Stimulated activated CD8-positive, alpha-beta memory T cell treated with anti-CD3 and anti-CD28 coated beads, Interleukin-7, amount 100 ng/mL, for 24 hours (primary cell): Measurements from ENCODE around the gene PALLD.

Experiments
- DNase-seq: peaks from one replicate; pipeline ENCODE4 v3.0.0-alpha.2; 2020; ENCODE audit warnings: low read depth

The PALLD gene

DNA sequence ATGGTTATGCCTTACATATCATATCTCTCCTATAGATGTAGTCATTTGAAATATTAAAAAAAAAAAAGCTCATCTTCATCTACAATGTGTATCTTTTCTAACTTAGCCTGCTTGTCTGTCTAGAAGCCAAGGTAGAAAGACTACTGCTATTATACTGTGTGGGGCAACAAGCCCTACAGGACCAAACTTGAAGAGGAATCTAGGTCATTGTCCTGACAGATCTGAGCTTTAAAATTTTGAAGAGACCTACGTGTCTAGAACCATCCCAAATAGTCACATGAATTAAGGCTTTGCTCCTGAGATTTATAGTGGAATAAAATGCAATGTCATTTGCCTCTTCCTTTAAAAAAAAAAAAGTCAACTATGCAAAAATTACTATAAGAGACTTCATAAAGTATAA, 95.8 kb downstream of the PALLD start:
- no peak for DNase-seq

DNA sequence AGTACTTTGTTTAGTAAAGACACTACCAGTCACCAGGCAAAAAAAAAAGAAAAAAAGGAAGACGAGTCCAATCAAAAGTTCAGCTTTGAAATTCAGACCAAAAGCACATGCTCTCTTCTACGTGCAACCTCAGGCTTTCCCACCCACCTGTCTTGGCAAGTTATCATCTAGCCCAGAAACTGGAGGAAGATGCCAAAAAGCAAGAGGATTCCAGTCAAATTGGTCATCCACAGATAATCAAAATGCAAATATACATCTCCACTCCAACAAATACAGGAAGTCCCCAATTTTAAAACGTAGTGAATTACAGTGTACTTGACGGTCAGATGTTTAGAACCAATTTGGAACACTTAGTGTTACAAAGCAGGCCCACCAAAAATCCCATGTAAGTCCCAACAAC, 96.5 kb downstream of the PALLD start:
- no peak for DNase-seq

DNA sequence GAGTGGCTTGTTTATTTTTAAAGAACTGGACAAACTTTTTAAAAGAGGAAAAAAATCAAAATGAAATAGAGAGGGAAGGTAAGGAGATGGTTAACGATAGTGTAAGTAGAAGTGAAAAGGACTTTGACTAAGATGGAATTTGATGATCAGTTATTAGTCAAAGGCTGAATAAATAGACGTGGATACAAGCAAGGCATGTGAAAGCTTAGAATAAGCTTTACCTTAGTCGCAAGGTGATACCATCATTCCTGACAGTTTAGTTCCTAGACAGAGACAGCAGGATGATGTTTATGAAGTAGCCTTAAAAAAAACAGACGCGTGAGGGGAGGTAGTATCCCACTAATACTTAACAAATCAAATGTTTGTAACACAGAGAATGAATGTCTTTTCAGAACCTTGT, 97.3 kb downstream of the PALLD start:
- no peak for DNase-seq

DNA sequence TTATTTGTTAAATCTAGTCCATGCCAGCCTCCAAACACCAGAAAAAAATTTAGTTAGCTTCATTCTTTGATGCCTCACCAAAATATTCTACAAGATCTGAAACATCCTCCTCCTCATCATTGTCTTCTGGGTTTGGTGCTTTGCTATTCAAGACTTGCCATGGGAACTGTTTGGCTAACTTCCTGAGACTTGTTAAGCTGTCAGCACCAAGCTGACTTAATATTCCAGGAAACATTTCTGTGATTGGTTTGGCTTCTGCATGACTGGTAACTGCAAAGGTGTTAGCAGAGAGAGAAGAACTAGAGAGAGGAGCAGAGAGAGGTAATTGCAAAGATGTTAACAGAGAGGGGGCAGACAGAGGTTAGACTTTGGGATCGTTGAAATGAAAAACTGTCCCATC, 101.3 kb downstream of the PALLD start:
- no peak for DNase-seq

DNA sequence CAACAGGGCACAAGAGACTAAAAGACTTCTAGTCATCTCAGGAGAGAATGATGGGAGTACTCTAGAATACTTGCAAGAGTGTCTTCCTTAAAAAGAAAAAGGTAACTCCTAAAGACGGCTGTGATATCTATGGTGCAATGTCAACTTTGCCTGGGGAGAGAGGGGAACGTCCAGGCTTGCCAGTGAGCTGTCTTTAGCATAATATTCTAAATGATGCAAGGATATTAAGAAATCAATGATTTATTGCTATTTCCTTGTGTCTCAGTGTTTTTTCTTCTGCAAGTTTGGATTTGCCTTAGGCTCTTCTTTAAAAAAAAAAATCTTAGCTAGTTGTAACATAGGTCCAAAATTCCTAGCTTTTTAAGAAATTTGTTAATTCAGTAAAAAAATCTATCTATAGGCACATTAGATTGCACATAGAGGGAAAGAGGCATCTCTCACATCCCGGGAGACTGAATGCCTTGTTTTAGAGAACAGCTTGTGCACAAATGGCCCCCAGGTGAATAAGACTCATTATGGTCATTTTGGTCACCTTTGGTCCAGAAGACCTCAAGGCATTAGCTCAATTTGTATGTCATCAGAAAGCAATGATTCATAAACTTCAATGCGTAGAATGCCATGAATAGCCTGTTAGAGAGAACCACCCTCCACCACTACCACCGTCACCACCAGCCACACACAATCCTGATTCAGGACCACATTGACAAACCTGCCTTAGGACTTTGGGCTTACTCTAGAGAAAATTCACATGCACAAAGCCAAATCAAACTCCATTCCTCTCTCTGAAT, 104.1 kb downstream of the PALLD start:
- DNase-seq, result no peak

DNA sequence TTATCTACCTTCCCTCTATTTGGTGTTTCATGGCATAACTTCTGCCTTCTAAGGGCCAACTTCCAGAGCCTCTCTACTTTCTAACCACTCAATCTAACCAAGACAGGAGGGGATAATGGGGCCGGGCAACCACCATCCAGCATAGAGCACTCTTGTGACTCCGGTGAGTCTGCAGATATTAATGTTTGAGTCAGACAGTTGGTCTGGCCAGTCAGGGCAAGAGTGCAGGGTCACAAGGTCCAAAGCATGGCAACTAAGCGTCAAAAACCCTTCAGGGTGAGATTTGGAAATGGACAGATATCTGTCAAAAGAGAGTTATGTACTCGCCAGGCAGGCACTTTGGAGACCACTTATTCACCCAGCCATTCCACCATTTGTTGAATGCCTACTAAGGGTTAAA, 105.0 kb downstream of the PALLD start:
- DNase-seq, result no peak

DNA sequence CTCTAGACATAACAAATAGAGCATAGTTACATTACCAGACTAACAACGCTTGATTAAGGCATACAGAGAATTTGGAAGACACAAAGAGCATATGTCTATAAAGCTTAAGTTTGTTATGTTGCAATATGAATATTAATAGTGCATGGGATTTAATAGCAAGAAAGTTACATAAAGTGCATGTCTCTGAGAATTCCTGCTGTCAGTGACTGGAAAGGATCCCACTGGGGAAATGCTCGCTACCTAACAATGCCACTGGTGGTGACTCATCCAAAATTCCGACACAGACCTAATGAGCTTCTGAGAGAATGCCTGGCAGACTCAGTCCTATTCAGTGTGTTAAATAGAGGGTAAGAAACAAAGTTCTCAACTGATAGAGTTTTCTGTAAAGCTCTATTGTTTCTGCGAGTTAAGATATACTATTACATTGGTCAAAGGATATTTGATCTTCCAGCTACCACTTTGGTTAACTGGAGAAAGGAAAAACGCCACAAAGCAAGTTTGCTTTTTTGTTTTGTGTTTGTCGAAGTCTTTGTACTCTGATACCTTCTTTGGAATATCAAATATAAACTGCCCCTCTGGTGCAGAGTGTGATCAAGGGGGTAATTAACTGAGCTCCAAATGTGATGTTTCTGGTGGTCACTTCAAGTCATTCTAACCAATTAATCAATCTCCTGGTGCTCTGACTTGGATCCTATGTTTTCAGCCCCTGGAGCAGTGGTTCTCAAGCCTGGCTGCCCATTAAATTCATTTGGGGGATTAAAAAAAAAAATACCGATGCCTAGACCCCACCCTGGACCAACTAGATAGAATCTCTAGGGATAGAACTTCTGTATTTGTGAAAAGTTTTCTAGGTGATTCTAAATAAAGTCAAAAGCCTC, 107.9 kb downstream of the PALLD start:
- DNase-seq, result no peak

DNA sequence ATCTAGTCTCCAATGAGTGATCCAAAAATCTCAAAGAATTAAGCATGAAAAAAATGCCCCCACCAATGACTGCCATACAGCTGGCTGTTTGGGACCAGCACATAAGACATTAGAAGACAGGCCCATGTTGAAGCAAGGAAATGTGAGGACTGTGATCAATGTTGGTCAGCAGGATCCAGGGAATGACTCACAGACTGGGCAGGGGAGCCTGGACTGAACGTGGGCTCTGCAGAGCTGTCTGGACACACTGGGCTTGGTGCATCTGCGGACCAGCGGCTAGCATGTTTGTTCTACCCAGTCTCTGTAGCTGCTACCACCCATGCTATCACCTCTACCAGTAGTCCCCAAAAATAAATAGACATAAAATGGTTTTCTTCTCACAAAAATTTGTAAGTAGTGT, 108.6 kb downstream of the PALLD start:
- no peak for DNase-seq

DNA sequence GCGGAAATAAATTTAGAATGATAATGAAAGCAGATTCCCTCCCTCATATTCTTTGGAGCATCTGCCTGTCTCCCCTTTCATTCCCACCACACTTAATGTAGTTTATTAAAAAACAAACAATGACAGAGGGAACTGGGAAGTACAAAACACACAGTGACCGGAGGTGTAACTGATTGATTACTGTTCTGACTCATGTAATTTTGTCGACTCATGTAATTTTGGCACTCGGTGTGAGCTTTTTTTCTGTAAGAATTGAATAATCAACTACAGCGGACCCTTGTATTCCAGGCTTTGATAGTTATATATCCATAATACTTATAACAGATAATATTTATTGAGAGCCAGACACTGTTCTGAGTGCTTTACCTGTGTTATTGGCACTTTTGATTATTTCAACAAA, 110.4 kb downstream of the PALLD start:
- no peak for DNase-seq

DNA sequence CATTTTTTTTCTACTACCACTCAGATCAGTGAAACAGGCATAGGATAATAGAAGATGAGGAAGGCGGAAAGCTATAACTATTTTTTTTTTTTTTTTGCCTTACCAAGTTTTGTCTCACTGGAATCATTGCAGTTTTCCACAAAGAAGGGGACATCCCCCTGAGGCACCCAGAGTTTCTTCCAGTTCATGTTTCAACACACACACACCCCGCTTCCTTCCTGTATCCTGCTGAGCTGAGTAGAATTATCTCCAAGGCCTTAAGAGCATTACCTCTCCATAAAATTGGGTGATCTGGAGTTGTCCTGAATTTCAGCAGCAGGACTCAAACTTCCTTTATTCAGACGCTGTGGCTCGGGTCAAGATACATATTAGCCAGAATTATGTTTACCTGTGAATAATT, 111.9 kb downstream of the PALLD start:
- DNase-seq, result no peak

DNA sequence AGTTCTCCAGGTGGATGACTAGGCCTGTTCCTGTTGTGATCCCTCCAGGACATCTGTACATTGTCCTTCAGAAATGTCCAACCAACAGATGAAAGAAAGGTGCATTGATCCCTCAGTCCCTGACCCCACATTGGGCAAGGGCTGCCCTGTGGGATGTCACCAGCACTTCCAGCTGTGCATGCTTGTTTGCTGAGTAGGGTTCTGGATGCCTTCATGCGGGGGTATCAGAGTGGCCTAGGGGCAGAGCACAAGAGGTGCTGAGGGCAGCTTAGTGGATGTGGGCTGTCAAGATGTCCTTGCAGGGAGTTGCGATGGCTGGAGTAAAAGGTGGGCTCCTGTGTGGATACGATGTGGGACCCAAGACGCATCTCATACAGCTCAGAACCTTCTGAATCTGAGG, 112.5 kb downstream of the PALLD start:
- DNase-seq, result no peak

DNA sequence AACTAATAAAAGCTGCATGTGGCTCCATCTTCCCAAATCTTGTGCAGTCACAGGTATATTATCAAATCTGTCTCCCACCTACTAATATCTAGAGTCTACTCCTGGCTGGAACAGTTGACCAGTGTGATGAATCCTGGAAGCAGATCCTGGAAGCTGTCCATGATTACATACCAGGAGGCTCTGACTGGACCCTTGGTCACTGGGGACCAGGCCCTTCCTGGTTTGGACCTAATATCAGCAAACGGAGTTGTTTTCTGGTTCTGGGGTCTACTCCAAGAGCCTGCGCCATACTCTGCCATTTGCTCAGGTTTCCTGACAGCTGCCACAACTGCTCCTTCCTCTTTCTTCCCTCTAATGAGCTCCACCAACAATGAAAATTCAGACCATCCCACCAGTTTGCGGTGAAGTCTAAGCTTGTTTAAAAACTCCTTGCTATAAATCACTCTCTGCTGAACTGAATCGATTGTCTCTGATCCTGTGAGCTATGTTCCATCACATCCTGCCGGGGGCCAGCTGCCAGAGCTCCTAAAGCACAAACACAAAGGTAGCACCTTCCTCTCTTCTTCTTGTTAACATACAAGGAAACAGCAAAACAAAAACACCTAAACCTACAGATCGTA, 114.2 kb downstream of the PALLD start:
- no peak for DNase-seq

DNA sequence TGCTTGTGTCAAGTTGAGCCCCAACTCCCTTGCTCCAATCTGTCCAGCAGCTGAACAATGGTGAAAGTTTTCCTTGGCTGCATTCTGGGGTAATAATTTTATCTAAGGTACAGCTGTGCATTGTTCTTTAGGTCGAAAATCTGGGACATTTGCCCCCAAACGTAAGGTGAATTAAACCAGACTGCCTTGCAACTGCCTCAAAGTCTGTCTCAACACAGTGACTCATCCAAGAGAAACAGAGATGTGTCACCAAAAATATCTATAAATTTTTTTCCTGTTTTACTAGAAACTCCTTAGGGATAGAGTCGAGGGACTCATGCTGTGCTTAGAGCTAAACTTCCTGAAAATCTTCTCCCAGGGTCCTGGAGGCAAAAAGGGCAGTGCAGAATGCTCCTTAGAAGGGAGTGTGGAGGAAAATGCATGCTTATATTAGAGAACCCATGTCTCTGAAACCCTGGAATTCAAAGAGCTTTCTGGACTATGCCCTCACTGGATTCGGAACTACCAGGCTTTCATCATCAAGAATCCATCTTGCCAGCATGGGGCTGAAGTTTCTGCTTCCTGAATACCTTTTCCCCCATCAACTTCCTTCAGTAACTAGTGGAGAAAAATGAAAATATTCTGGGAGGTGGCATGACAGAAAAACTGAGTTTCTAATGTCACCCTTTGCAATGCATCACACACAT, 115.7 kb downstream of the PALLD start:
- no peak for DNase-seq

DNA sequence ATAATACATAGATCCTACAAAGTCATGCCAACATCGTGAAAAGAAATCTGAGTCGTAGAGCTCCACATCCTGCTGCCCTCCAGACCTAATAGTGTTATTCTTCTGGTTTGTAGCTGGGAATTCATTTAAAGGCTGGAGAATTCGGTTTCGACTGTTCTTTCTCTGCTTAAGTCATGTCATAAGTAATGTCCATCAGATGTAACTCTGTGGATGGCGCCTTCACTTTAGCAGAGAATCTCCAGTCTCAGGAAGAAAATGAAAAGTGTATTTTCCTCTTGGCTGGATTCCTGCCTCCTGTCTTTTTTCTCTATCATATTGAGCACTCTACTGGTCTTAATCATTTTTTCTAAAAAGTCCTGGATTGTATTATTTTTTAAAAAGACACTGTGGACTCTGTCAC, 117.0 kb downstream of the PALLD start:
- DNase-seq, result no peak

DNA sequence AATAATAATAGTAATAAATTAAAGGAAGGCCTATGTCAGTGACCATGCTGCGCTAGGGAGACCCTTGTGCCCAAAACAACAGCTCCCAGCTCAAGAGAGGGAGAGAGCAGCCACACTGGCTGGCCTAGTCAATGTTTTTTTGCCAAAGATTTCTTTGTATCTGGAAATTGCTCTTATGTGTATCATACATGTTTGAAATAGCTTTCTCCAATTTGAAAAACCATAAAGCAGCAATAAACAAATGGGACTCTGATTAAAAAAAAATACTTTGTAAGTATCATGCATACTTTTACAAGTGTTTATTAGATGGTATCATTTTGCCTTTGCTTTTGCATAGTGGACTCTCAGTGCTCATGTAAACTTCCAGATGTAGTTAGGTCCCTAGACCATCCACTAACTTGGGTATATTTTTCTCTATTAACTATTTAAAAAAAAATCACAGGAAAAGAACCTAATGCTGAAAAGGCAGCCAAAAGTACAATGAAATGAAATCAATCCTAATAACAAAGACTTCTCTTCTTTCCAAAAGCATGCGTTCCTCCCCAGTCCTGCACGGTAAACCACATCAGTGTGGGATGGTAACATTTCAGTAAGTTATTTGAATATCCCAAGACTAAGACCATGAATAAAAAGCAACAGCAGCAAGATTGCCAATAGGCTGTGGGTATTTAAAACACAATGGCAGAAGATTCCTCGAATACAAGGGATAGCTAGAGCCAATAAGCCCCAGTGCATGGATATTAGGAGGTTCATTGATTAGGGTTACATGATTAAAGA, 117.6 kb downstream of the PALLD start:
- DNase-seq, result no peak

DNA sequence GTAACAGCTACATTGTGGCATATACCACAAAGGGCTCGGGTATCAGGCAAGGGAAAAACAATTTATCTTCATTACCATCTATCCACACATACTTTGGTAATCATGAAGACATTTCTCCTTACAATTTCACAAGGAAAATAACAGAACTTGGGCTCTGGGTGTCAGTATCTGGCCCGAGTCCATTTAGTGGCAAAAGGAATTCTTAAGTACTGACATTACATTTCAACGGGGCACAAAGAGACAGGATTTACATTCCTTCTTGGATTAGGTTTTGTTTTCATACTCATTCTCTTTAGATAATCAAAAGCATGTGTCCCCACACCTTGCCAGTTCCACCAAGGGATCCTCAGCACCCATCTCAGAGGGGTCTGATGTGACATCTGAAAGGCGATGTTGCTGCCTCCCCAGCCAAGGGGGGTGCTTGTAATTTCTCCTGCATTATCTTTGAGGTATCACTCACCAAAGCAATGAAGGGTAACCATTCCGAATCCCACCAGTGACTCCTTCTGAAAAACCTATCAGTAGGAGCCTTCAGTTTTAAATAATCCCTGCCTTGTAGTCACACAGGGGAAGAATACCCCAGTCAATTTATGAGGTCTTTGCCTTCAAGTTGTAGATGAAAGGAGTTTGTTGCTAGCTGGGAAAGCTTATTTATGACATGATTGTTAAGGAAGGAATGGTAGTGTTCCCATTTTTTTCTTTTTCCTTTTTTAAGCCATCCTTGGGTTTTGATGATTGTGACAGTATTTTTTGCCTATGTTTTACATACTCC, 118.6 kb downstream of the PALLD start:
- DNase-seq, result no peak

DNA sequence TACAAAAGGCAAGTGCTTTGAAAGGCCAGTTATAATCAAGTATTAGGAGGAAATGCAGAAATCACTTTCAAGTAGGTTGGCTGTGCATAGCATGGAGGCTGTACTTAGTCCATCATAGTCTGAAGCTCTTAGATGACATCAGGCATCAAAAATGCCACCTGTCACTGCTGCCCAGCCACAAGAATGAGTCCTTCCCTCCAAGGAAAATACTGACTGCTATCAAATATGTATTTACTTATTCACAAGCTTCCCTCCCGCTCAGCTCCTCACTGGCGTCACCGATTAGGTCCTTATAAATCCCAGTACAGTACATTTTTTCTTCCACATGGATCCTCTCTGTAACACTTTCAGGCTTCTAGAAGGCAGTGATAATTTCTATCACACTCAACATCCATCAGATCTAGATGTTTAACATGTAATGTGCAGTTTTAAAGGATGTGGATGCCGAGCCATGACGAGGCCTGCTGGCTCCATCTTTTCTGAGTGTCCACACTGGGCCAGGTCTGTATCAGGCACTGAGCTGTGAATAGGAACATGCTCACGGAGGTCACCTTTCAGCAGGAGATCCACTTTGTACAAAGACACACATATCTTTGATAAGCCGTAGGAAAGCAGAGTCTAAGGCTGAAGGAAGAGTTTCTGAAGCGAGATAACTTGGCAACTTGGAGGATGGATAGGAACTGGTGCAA, 121.9 kb downstream of the PALLD start:
- no peak for DNase-seq

DNA sequence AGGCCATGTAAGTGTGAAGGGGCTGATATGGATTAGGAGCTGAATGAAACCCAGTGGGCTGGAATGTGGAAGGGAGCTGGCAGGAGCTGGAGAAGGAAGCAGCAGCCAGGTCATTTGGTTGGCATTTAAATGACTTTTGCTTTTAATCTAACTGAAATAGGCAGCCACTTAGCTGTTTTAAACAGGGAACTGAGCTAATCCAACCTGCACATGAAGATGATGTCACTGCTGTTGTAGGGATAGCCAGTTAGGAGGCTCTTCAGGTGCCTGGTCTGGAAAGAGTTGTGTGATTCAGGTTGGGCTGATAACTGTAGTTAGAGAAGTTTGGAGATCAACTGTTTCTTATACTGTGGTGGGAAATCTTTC, 122.4 kb downstream of the PALLD start:
- no peak for DNase-seq

DNA sequence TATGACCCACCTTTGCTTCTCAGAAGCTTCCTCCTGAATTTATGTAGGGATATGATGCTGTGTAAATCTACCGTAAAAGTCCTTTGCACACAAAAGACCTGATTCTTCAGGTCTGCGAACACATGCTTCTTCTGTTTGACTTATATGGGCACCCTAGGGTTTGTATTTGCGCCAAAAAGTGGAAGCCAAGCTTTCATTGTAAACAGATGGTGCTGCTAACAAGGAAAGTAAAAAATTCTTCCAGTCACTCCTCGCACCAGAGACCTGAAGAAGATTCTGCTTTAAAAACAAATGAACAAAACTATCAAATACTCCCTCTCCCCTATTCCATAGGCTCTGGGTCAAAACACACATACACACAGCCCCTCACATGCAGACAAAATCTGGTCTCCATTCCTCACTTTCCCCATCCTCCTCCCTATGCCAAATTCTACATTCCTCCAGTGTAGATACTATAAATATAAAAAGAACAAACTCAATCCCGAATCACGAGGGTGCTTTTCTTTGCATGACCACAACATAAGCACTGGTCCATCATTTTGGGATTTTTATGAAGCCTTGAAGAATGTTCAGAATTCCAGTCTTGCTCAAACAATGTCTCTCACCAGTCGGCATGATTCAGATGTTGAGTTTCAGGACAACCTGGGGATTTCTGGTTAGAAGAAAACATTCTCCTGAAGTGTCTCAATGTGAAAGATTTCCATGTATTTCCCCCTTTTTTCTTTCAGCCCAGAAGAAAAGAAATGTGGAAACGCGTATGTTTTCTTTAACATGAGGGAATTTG, 125.1 kb downstream of the PALLD start:
- DNase-seq, result no peak

DNA sequence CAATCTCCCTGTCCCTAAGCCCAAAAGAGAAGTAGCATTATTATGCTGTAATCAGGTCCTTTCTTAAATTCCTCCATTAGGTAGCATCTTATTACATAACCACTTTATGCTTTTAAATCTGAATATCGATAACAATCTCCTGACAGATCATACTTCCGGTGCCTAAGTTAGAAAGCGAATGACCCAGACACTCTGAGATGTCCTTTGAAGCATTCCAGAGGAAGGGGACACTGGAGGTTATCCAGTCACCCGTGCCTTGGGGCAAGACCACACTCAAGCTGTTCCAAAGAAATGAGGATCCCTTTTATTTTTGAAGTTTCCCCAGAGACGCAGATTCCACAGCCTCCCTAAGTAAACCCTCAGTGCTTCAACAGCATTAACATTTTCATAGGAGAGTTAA, 125.7 kb downstream of the PALLD start:
- DNase-seq, result no peak
